ENCODE results near the gene RNF144A.

- no peak for TF ChIP-seq EP300 (IDR thresholded peaks at IDR 0.05)
- TF ChIP-seq CTCF (IDR thresholded peaks at IDR 0.05), result no peak
Measured at GRCh38 chr2:7019191-7019590, 102.0 kb downstream of the RNF144A start.

All from suprapubic skin (tissue), 3 donors.